Heart left ventricle (tissue), 16 donors: Measurements from ENCODE around the gene ANXA2R. TPM values are rescaled to one million over a fixed set of nuclear protein-coding genes. Genes with fewer than 3 reads are reported as not detected.

Experiments used
- ATAC-seq, 4 donors: fragments of 200-7000 bp; cut with Tn5 transposase; one replicate each; pipeline ENCODE4 v1.9.1; 2020 to 2022; ENCODE audit warnings: moderate library complexity in 4 of 4, mild to moderate bottlenecking in 3 of 4, moderate number of reproducible peaks in 1 of 4
- DNase-seq, 5 donors: peaks; one replicate each; pipeline ENCODE4 v3.0.0-alpha.2; 2020
- H3K27ac ChIP-seq, 12 donors: fragments of 200-600 bp; sonication (generic) in 4 of 12; one replicate each; pipeline versions ENCODE4 v1.5.0 to v1.8.0; 2016 to 2022; ENCODE audit warnings: mild to moderate bottlenecking in 2 of 12
- H3K27me3 ChIP-seq, 9 donors: fragments of 200-600 bp; sonication (generic) in 2 of 9; one replicate each; pipeline versions ENCODE4 v1.5.1 to v1.8.0; 2016 to 2022; ENCODE audit warnings: mild to moderate bottlenecking in 3 of 9
- H3K36me3 ChIP-seq, 9 donors: fragments of 200-600 bp; sonication (generic) in 2 of 9; one replicate each; pipeline versions ENCODE4 v1.5.0 to v1.8.0; 2018 to 2022; ENCODE audit warnings: mild to moderate bottlenecking in 2 of 9
- H3K4me1 ChIP-seq, 12 donors: fragments of 200-600 bp; sonication (generic) in 4 of 12; one replicate each; pipeline versions ENCODE4 v1.5.0 to v1.8.0; 2016 to 2022; ENCODE audit warnings: mild to moderate bottlenecking in 3 of 12
- H3K4me3 ChIP-seq, 12 donors: fragments of 200-600 bp; sonication (generic) in 4 of 12; one replicate each; pipeline versions ENCODE4 v1.5.0 to v1.8.0; 2017 to 2022; ENCODE audit warnings: mild to moderate bottlenecking in 9 of 12, moderate library complexity in 4 of 12
- H3K9me3 ChIP-seq, 12 donors: fragments of 200-600 bp; sonication (generic) in 4 of 12; one replicate each; pipeline versions ENCODE4 v1.5.0 to v1.8.0; 2016 to 2022; ENCODE audit warnings: mild to moderate bottlenecking in 1 of 12
- POLR2A ChIP-seq, 2 donors: fragments of 450-650 bp; IDR thresholded peaks; one replicate each; pipeline ENCODE4 v1.6.1; 2017; ENCODE audit warnings: antibody characterized with exemption in 2 of 2, mild to moderate bottlenecking in 2 of 2, moderate library complexity in 2 of 2
- WGBS, 4 donors: extraction: QIAGEN DNeasy Blood & Tissue Kit in 2 of 4; methylation state at CpG; one replicate each; pipeline versions ENCODE4 v1.1.5 to v1.1.7; 2013 to 2018; 5-methylcytosine and 5-hydroxymethylcytosine counted together
- intact Hi-C, 10 donors: fragments of 100-400 bp; cut with DNase I; formaldehyde crosslinking; loops; one replicate each; pipeline versions ENCODE4 v1.11.1 to v1.14.2; 2022
- polyA plus RNA-seq, 2 donors: library from polyadenylated mRNA; stranded (reverse); fragments of 200-250 nt; gene quantifications; one replicate each; pipeline ENCODE4 v1.2.3, GENCODE V29; 2013
- total RNA-seq, 9 donors: library from RNA; depleted of rRNA in 2 of 9; stranded (reverse); fragments of >200 nt in 2 of 9; fragmentation: NEBNext Ultra II Directional in 3 of 9; extraction: Animal tissue kit (Norgen Biotek cat#: 25700) in 3 of 9; gene quantifications; one replicate each; pipeline versions ENCODE4 v1.1.0 to v1.2.4, GENCODE V29; 2016 to 2023
- TF ChIP-seq, protein P1 (sequence below), 12 donors: fragments of 200-600 bp; sonication (generic) in 4 of 12; IDR thresholded peaks; one replicate each; pipeline versions ENCODE4 v1.5.0 to v1.8.0; 2018 to 2022; ENCODE audit warnings: antibody characterized with exemption in 12 of 12, mild to moderate bottlenecking in 5 of 12
- donor health status: ischemic (EF 13 %, LVEDD 7.1; RV severe dilation, severe dysfunction).
- donor health status: healthy with polysubstance abuse.
- donor health status: DM: no; HTN: yes; CAD: no.
- donor health status: DM: no; HTN: no; CAD: no.
- donor health status: ischemic (EF 25% LVEDD 6.9; RV normal size, moderate dysfunction).
- donor health status: ischemic (EF 25% LVEDD 5.7; RV mildly dilated, moderate dysfunction).
- donor health status: healthy.
- donor health status: DM: yes; HTN: yes; CAD: no.
- donor health status: ischemic (EF 35%, LVEDD 5.7; RV mildly dilated, moderate dysfunction).
- donor health status: nonischemic (EF 11% LVEDD 7.7; RV severe dilation, severe dysfunction).
- donor health status: DM: yes; HTN: yes; CAD: no.
- donor health status: PGD.
- donor health status: ischemic (EF 29% LVEDD 5.4; RV normal size, mild dysfunction).
- donor health status: nonischemic (EF 23%, LVEDD 6.1; RV moderate dilation, normal function).

ANXA2R gene
- total and polyA plus RNA-seq, 11 donors = 0.49 to 2.4 (median 1.4) TPM

- DNase-seq (peak; percentile 87 to 93 (median 89)), ATAC-seq (peak; percentile 83 to 90 (median 88))
- no peaks in the 10 kb centered on the region for H3K9me3 ChIP-seq
- whole genome bisulfite sequencing, 4 donors = 5 to 9% (median 6%) methylated on average over 32 to 35 of the region's 35 CpGs
- H3K4me3 ChIP-seq = peak overlapping the region; percentile 22 to 71 (median 56)
- H3K36me3 ChIP-seq = no peaks in the 10 kb centered on the region
- intact Hi-C loops = loop anchor here in 8 of 10 donors (1.0 to 5.0 kb wide), 6 partner anchors 9 to 56 kb away; partner anchors contain the start of gene ANXA2R (in 6 of the 8)
- peaks cover 0 to 27% (median 4%) of the 10 kb centered on the region in 12 donors for H3K4me1 ChIP-seq
- H3K27ac ChIP-seq = peak overlapping the region; percentile 68 to 98 (median 92)
- TF ChIP-seq, protein P1, sequence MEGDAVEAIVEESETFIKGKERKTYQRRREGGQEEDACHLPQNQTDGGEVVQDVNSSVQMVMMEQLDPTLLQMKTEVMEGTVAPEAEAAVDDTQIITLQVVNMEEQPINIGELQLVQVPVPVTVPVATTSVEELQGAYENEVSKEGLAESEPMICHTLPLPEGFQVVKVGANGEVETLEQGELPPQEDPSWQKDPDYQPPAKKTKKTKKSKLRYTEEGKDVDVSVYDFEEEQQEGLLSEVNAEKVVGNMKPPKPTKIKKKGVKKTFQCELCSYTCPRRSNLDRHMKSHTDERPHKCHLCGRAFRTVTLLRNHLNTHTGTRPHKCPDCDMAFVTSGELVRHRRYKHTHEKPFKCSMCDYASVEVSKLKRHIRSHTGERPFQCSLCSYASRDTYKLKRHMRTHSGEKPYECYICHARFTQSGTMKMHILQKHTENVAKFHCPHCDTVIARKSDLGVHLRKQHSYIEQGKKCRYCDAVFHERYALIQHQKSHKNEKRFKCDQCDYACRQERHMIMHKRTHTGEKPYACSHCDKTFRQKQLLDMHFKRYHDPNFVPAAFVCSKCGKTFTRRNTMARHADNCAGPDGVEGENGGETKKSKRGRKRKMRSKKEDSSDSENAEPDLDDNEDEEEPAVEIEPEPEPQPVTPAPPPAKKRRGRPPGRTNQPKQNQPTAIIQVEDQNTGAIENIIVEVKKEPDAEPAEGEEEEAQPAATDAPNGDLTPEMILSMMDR (IDR thresholded peaks at IDR 0.05) = peak in 2 of 12 donors; percentile 5 to 15
- peak in 1 of 2 donors; percentile 17 for TF ChIP-seq POLR2A (IDR thresholded peaks at IDR 0.05)
- peaks cover 0 to 75% (median 33%) of the 10 kb centered on the region in 9 donors for H3K27me3 ChIP-seq
These were observed 31.6 kb downstream of the ANXA2R start for GRCh38 chr5:43008363-43009153.

DNA sequence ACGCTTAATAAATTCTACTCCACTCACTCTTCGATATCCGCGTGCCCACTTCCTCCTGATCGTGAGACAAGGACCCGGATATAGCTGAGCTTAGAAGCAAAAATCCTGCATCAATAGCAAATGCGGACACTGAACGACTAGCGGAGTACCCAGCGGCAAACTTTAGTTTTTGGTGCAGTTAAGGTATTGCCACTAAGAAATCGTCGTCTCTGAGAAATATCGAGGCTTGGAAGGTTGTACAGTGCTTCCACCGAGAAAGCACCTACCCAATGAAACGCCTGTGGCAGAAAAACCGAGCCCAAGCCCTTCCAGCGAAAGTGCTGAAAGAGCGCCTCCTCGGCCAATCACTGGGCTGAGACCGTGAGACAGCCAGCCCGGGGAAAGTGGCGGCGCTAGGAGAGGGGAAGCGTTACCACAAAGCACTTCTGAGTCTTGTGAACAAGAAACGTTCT lies 32.2 kb downstream of the ANXA2R start:
- ATAC-seq (peak; percentile 64 to 69 (median 66)), DNase-seq (peak; percentile 63 to 86 (median 76))
- Histone ChIP-seq H3K27me3 (peaks cover 0 to 75% (median 38%) of the 10 kb centered on the region in 9 donors), H3K4me3 (peak overlapping the region; percentile 22 to 71 (median 56)), H3K9me3 (no peaks in the 10 kb centered on the region), H3K36me3 (no peaks in the 10 kb centered on the region), H3K4me1 (peaks cover 0 to 27% (median 4%) of the 10 kb centered on the region in 12 donors), H3K27ac (peak overlapping the region; percentile 68 to 98 (median 92))
- 1 to 2% (median 1%) methylated on average over 25 of the region's 25 CpGs for WGBS, 4 donors
- intact Hi-C loops = loop anchor here in 8 of 10 donors (1.0 to 5.0 kb wide), 8 partner anchors 9 to 59 kb away; partner anchors contain the start of gene ANXA2R (in 6 of the 8)
- TF ChIP-seq, protein P1 (IDR thresholded peaks at IDR 0.05) = peak in 1 of 12 donors; percentile 13
- no peak for TF ChIP-seq POLR2A (IDR thresholded peaks at IDR 0.05)

- peak; percentile 77 to 79 (median 78) for ATAC-seq
- intact Hi-C loops = loop anchor here in 6 of 10 donors (1.0 to 5.0 kb wide), 3 partner anchors 12 to 60 kb away; partner anchors contain the start of gene ANXA2R (in 6 of the 6)
- H3K4me1 ChIP-seq = peaks cover 0 to 27% (median 4%) of the 10 kb centered on the region in 12 donors
- no peaks in the 10 kb centered on the region for H3K36me3 ChIP-seq
- peak overlapping the region; percentile 68 to 98 (median 92) for H3K27ac ChIP-seq
- WGBS, 4 donors = 2 to 6% (median 4%) methylated on average over 23 to 27 of the region's 27 CpGs
- TF ChIP-seq, protein P1 (IDR thresholded peaks at IDR 0.05) = peak in 1 of 12 donors; percentile 13
- TF ChIP-seq POLR2A (IDR thresholded peaks at IDR 0.05) = no peak
- no peaks in the 10 kb centered on the region for H3K9me3 ChIP-seq
- peaks cover 0 to 81% (median 42%) of the 10 kb centered on the region in 9 donors for H3K27me3 ChIP-seq
- DNase-seq = peak; percentile 84 to 89 (median 87)
- H3K4me3 ChIP-seq = peak overlapping the region; percentile 22 to 71 (median 56)
These were observed 32.7 kb downstream of the ANXA2R start for GRCh38 chr5:43007246-43007910.
